K562 (cell line): ENCODE data around the gene MTO1. TPM values are rescaled to one million over a fixed set of nuclear protein-coding genes. Genes with fewer than 3 reads are reported as not detected.
A peak's percentile ranks its signal among the peaks of the same experiment; 100 is the strongest.

ENCODE experiments used
- CHD2 ChIP-seq: IDR thresholded peaks from 2 replicates; pipeline ENCODE4 v1.6.1; 2011; ENCODE audit warnings: low read depth, low read length
- CTCFL ChIP-seq: IDR thresholded peaks from 2 replicates; pipeline ENCODE4 v1.6.1; 2011; ENCODE audit warnings: borderline replicate concordance, low read depth, mild to moderate bottlenecking, moderate library complexity, low read length; ENCODE audit not compliant: insufficient read depth, poor library complexity, severe bottlenecking
- FOXA1 ChIP-seq: fragments of 450-650 bp; IDR thresholded peaks from 2 replicates; pipeline ENCODE4 v1.6.1; 2016; ENCODE audit warnings: mild to moderate bottlenecking, borderline replicate concordance
- FOXJ2 ChIP-seq: fragments of 200-800 bp; sonication (Bioruptor generic); IDR thresholded peaks from 2 replicates; pipeline ENCODE4 v1.6.1; 2016; ENCODE audit warnings: missing genetic modification characterization, missing compliant biosample characterization
- HDAC2 ChIP-seq: fragments of 450-650 bp; IDR thresholded peaks from 2 replicates; pipeline ENCODE4 v1.6.1; 2016; ENCODE audit warnings: mild to moderate bottlenecking
- POU5F1 ChIP-seq: fragments of 150-350 bp; IDR thresholded peaks from 2 replicates; pipeline ENCODE4 v1.6.1; 2014; ENCODE audit warnings: borderline replicate concordance, low read length, low read depth, mild to moderate bottlenecking; ENCODE audit not compliant: partially characterized antibody
- PRDM10 ChIP-seq: fragments of 450-650 bp; IDR thresholded peaks from 2 replicates; pipeline ENCODE4 v1.6.1; 2018; ENCODE audit not compliant: partially characterized antibody
- TBL1XR1 ChIP-seq, 2 experiments: IDR thresholded peaks; 2 replicates each; pipeline ENCODE4 v1.6.1; 2012; ENCODE audit warnings: improper control_type of control experiment in 2 of 2, low read length in 2 of 2, mild to moderate bottlenecking in 1 of 2
- USF2 ChIP-seq: sonication (generic); formaldehyde crosslinking; IDR thresholded peaks from 2 replicates; pipeline ENCODE4 v1.5.0; 2020; ENCODE audit warnings: missing genetic modification reagents
- ZNF253 ChIP-seq: fragments of 250-450 bp; sonication (Bioruptor Pico); conservative IDR thresholded peaks from 2 replicates; pipeline ENCODE4 v1.6.1; 2021; ENCODE audit warnings: mild to moderate bottlenecking
- ZNF655 ChIP-seq: fragments of 250-450 bp; sonication (Bioruptor Pico); IDR thresholded peaks from 2 replicates; pipeline ENCODE4 v1.5.0; 2021
- polyA plus RNA-seq, 8 experiments: library from polyadenylated mRNA; depleted of rRNA in 4 of 8; stranded (reverse) in 5 of 8; unstranded in 3 of 8; fragments of >200 nt; fragmentation: Nextera tagmentation in 2 of 8; fragmentation: Illumina TruSeq in 1 of 8; extraction: Ambion mirVana in 2 of 8; extraction: Trizol in 1 of 8; gene quantifications; 2 replicates each; pipeline versions ENCODE4 v1.2.1 to v1.2.3, GENCODE V29; 2011 to 2014; ENCODE audit warnings: inconsistent platforms in 1 of 8, missing spikeins in 1 of 8
- total RNA-seq, 7 experiments: library from RNA; depleted of rRNA in 6 of 7; stranded (reverse); fragments of >200 nt in 6 of 7; fragmentation: Illumina TruSeq in 2 of 7; extraction: Trizol in 2 of 7; gene quantifications; 2 replicates each; pipeline versions ENCODE4 v1.2.1 to v1.2.3, GENCODE V29; 2011 to 2021; ENCODE audit warnings: low replicate concordance in 1 of 7
- TF ChIP-seq, protein P1 (sequence below): fragments of 450-650 bp; IDR thresholded peaks from 2 replicates; pipeline ENCODE4 v1.6.1; 2017; ENCODE audit warnings: mild to moderate bottlenecking, moderate library complexity

The MTO1 gene
- total and polyA plus RNA-seq, 9 of the 15 experiments (the other 6 are each of a cell fraction or from before 2014, with no cell fraction given): 33.4 to 62.3 (median 50.6) TPM

DNA sequence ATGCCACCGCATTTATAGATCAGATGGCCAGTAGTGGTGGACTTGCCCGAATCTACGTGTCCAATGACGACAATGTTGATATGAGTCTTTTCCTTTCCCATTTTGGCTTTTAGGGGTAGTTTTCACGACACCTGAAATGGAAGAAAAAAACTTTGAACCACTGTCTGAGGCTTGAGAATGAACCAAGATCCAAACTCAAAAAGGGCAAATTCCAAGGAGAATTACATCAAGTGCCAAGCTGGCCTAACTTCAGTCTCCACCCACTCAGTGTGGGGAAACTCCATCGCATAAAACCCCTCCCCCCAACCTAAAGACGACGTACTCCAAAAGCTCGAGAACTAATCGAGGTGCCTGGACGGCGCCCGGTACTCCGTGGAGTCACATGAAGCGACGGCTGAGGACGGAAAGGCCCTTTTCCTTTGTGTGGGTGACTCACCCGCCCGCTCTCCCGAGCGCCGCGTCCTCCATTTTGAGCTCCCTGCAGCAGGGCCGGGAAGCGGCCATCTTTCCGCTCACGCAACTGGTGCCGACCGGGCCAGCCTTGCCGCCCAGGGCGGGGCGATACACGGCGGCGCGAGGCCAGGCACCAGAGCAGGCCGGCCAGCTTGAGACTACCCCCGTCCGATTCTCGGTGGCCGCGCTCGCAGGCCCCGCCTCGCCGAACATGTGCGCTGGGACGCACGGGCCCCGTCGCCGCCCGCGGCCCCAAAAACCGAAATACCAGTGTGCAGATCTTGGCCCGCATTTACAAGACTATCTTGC is 58.6 kb downstream of the MTO1 start (continued):
- TF ChIP-seq CTCFL (no peak), POU5F1 (no peak), HDAC2 (no peak), ZNF655 (CRISPR knock-in tag) (no peak), USF2 (CRISPR knock-in tag) (no peak), PRDM10 (no peak), CHD2 (peak; percentile 58), TBL1XR1 (IDR thresholded peaks at IDR 0.05; ENCODE audit: low read length in 2 of 2) (no peak; a peak in 1 of 4 replicates), ZNF253 (CRISPR knock-in tag) (peak; percentile 83; the same call in 1 of the 2 replicates), FOXA1 (no peak), FOXJ2 (no peak)
- TF ChIP-seq, protein P1, sequence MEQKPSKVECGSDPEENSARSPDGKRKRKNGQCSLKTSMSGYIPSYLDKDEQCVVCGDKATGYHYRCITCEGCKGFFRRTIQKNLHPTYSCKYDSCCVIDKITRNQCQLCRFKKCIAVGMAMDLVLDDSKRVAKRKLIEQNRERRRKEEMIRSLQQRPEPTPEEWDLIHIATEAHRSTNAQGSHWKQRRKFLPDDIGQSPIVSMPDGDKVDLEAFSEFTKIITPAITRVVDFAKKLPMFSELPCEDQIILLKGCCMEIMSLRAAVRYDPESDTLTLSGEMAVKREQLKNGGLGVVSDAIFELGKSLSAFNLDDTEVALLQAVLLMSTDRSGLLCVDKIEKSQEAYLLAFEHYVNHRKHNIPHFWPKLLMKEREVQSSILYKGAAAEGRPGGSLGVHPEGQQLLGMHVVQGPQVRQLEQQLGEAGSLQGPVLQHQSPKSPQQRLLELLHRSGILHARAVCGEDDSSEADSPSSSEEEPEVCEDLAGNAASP: no peak
